ENCODE results near the gene NXPE3.

- no peak for TF ChIP-seq EZH2 (IDR thresholded peaks at IDR 0.05; ENCODE audit: borderline replicate concordance, low read length)
- TF ChIP-seq, protein P1, sequence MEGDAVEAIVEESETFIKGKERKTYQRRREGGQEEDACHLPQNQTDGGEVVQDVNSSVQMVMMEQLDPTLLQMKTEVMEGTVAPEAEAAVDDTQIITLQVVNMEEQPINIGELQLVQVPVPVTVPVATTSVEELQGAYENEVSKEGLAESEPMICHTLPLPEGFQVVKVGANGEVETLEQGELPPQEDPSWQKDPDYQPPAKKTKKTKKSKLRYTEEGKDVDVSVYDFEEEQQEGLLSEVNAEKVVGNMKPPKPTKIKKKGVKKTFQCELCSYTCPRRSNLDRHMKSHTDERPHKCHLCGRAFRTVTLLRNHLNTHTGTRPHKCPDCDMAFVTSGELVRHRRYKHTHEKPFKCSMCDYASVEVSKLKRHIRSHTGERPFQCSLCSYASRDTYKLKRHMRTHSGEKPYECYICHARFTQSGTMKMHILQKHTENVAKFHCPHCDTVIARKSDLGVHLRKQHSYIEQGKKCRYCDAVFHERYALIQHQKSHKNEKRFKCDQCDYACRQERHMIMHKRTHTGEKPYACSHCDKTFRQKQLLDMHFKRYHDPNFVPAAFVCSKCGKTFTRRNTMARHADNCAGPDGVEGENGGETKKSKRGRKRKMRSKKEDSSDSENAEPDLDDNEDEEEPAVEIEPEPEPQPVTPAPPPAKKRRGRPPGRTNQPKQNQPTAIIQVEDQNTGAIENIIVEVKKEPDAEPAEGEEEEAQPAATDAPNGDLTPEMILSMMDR (IDR thresholded peaks at IDR 0.05; ENCODE audit: low read length) = no peak
Measured at GRCh38 chr3:101814835-101815234, 35.8 kb downstream of the NXPE3 start.

All from OCI-LY1 (cell line).